Activated CD4-positive, alpha-beta memory T cell treated with anti-CD3 and anti-CD28 coated beads, Interleukin-2, amount 10 ng/mL, durations not matched to agents 7 days and 5 days (primary cell): ENCODE measurements around the gene DNAH1. TPM values are rescaled to one million over a fixed set of nuclear protein-coding genes. Genes with fewer than 3 reads are reported as not detected.

Source experiments
- CTCF ChIA-PET: fragments of 350-600 bp; sonication (Branson Sonifier 250); formaldehyde crosslinking; loops from one replicate; lab custom pipeline; 2021; ENCODE audit warnings: antibody characterized with exemption, inconsistent platforms; lab: Charles Lee
- POLR2A ChIA-PET: fragments of 350-600 bp; sonication (Branson Sonifier 250); formaldehyde crosslinking; loops from one replicate; lab custom pipeline; 2021; ENCODE audit warnings: antibody characterized with exemption; lab: Charles Lee
- DNase-seq: peaks from one replicate; pipeline ENCODE4 v3.0.0-alpha.2; 2020
- H3K27ac Mint-ChIP-seq: one replicate; pipeline ENCODE4 v1.8.0; 2021; ENCODE audit warnings: mild to moderate bottlenecking, mixed read lengths
- H3K27me3 Mint-ChIP-seq: one replicate; pipeline ENCODE4 v1.8.0; 2021; ENCODE audit warnings: mixed read lengths
- H3K36me3 Mint-ChIP-seq: one replicate; pipeline ENCODE4 v1.8.0; 2021; ENCODE audit warnings: low read depth, mixed read lengths
- H3K4me1 Mint-ChIP-seq: one replicate; pipeline ENCODE4 v1.8.0; 2021; ENCODE audit warnings: mixed read lengths
- H3K4me3 Mint-ChIP-seq: one replicate; pipeline ENCODE4 v1.8.0; 2021; ENCODE audit warnings: mild to moderate bottlenecking, mixed read lengths
- H3K9me3 Mint-ChIP-seq: one replicate; pipeline ENCODE4 v1.8.0; 2021; ENCODE audit warnings: mixed read lengths
- total RNA-seq, 2 experiments: library from RNA; stranded (reverse); gene quantifications; one replicate each; pipeline ENCODE4 v1.2.3, GENCODE V29; 2021

Gene DNAH1
- total RNA-seq, 2 experiments from 2014 or later = 20.7 to 21.8 TPM

DNA sequence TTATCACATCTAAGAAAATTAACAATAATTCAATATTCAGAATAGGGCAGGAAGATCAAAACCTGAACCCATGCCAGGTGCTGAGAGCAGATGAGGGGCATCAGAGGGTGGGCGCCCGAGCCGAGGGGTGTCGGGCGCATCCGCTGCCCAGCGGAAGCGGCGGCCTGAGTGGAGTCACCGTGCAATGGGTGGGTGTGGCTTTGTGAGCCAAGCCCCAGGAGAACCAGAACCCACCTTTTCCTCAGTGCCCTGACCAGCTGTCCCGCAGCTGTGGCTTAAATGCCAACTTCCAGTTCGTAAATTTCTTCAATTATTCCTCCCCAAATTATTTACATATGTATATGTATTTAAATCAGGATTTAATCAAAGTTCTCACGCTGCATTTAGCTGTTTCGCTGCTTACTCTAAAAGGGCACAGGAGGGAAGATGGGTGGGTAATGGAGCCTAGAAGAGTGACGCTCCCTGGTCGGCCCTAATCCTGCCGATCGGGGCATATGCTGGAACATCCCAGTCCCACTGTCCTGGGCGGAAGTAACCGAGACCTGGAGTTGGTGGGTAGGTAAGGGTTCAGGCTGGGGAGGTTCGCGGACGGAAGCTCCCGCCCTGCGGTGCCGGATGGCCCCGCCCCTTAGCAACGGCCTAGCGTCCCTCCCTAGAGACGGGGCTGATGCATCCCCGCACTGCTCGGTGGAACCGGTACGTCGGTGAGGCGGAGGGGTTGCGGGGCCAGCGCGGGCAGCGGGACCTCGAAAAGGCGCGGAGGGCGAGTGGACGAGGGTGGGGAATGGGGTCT, 1.3 kb downstream of the DNAH1 start:
- ChIA-PET CTCF (interaction anchor here (0.9 to 3.2 kb wide), 6 partner anchors 21 to 97 kb away, joined by 3 to 16 read pairs (median 4); no protein-coding TSS in a partner anchor), POLR2A (interaction anchor here (0.6 to 2.5 kb wide), 4 partner anchors 29 to 100 kb away, joined by 3 to 14 read pairs (median 4); partner anchors contain the start of genes GLYCTK and WDR82)
- H3K36me3 Mint-ChIP-seq = no peaks in the 10 kb centered on the region
- peak overlapping the region; percentile 51 for H3K4me3 Mint-ChIP-seq
- no peaks in the 10 kb centered on the region for H3K27me3 Mint-ChIP-seq
- H3K4me1 Mint-ChIP-seq = peaks cover 26% of the 10 kb centered on the region
- no peaks in the 10 kb centered on the region for H3K9me3 Mint-ChIP-seq
- H3K27ac Mint-ChIP-seq = no peak overlapping the region
- peak; percentile 79 for DNase-seq

DNA sequence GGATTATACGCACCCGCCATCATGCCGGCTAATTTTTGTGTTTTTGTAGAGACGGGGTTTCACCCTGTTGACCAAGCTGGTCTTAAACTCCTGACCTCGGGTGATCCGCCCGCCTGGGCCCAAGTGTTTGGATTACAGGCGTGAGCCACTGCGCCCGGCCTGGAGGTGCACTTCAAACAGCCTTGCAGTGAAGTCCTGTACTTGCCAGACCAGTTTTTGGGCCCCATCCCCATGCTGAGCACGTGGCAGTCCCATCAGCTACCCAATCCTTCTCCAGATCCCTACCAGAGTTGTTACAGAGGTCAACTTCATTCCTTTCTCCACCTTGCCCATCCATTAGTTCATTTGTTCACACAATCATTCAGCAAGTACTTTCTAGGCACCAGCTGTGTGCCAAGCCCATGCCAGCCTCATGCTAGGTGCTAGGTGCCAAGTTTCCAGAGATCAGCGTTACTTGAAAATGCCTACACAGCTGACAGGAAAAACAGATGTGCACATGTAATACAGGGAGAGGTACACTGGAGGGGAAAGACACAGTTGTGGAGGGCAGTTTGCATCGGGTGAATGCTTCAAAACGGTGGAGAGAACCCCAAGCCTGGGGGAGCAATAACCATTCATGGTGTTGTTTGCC, 2.2 kb downstream of the DNAH1 start:
- CTCF ChIA-PET = interaction anchor here (0.9 to 3.2 kb wide), 4 partner anchors 21 to 87 kb away, joined by 3 to 16 read pairs (median 4); no protein-coding TSS in a partner anchor
- H3K9me3 Mint-ChIP-seq = no peaks in the 10 kb centered on the region
- peaks cover 25% of the 10 kb centered on the region for H3K4me1 Mint-ChIP-seq
- H3K4me3 Mint-ChIP-seq = no peak overlapping the region
- no peak for DNase-seq
- no peak overlapping the region for H3K27ac Mint-ChIP-seq
- H3K27me3 Mint-ChIP-seq = no peaks in the 10 kb centered on the region
- POLR2A ChIA-PET = interaction anchor here (0.7 to 2.5 kb wide), 5 partner anchors 9 to 101 kb away, joined by 3 to 14 read pairs (median 4); partner anchors contain the start of genes GLYCTK and WDR82
- H3K36me3 Mint-ChIP-seq = no peaks in the 10 kb centered on the region

DNA sequence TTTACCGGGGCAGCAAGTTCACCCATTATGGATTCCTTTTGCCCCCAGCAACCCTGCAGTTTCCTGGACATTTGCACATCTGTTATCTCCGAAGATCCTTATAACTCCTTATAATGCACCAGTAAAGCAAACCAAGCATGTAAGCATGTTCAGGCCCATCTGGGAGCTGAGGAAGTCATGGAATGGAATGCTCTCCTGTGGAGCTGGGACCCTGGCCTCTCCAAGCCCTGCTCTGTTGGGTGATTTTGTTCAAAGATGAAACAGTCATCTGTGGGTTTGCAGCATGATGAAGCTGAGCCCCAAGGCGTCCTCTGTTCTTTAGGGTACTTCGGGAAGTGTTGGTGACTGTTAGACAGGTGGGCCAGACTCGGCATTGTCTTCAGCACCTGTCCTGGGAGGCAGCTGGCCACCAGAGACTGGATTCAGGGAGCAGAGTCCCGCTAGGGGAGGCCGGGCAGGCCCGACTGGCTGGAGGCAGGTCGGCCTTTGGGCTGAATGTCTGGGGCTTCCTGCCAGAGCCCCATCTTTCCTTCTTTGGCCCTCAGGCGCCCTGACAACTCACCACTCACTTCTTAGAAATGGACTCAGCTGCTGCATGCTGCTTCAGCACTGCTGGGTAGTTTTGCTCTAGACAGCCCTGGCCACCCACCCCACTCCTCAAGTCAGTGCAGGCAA, 3.9 kb downstream of the DNAH1 start:
- Mint-ChIP-seq H3K4me3 (no peak overlapping the region), H3K27ac (no peak overlapping the region), H3K4me1 (peaks cover 22% of the 10 kb centered on the region), H3K36me3 (no peaks in the 10 kb centered on the region), H3K9me3 (no peaks in the 10 kb centered on the region), H3K27me3 (no peaks in the 10 kb centered on the region)
- ChIA-PET CTCF (interaction anchor here (0.9 kb wide), 1 partner anchor 100 kb away, joined by 3 read pairs; no protein-coding TSS in a partner anchor), POLR2A (interaction anchor here (1.0 to 1.5 kb wide), 3 partner anchors 11 to 32 kb away, joined by 3 read pairs; no protein-coding TSS in a partner anchor)
- DNase-seq = no peak

DNA sequence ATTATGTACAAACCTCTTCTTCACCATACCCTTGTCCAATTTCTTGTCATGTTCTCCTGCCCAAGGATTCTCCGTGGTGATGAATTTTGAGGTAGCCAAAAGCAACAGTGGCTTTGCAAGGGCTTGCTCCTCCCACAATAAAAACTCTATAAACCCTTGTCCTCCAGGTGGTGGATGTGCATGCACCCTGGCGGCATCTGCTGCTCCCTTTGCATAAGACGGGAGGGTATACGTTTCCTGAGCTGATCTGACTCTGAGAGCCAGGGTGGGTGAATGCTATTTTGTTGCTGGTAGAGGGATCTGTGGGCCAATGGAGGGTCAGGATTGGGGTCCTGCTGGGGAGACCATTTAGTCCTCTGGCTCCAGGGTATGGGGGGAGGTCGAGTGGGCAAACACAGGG, 5.4 kb downstream of the DNAH1 start:
- Mint-ChIP-seq H3K27ac (no peak overlapping the region), H3K27me3 (no peaks in the 10 kb centered on the region), H3K36me3 (no peaks in the 10 kb centered on the region), H3K4me3 (no peak overlapping the region), H3K4me1 (peaks cover 20% of the 10 kb centered on the region), H3K9me3 (no peaks in the 10 kb centered on the region)
- CTCF ChIA-PET = no interaction called here
- DNase-seq = no peak
- POLR2A ChIA-PET = no interaction called here

DNA sequence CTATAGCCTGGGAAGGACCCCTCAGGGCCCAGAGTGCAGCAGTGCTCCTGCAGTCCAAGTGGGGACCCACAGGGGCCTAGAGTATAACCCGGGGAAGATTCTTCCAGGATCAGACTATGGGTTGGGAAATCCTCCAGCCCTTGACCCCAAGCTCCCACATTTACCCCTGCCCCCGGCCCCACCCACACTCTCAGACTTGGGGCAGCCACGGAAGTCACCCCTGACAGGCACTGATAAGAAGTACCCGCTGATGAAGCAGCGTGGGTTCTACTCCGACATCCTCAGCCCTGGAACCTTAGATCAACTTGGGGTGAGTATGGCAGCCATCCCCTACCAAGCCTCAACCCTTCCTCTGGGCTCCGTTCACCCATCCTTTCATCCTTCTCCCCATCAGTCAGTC, 6.3 kb downstream of the DNAH1 start:
- Mint-ChIP-seq H3K4me3 (no peak overlapping the region), H3K27ac (no peak overlapping the region), H3K9me3 (no peaks in the 10 kb centered on the region), H3K36me3 (no peaks in the 10 kb centered on the region), H3K4me1 (peaks cover 11% of the 10 kb centered on the region), H3K27me3 (no peaks in the 10 kb centered on the region)
- no peak for DNase-seq
- POLR2A ChIA-PET = no interaction called here
- CTCF ChIA-PET = no interaction called here

DNA sequence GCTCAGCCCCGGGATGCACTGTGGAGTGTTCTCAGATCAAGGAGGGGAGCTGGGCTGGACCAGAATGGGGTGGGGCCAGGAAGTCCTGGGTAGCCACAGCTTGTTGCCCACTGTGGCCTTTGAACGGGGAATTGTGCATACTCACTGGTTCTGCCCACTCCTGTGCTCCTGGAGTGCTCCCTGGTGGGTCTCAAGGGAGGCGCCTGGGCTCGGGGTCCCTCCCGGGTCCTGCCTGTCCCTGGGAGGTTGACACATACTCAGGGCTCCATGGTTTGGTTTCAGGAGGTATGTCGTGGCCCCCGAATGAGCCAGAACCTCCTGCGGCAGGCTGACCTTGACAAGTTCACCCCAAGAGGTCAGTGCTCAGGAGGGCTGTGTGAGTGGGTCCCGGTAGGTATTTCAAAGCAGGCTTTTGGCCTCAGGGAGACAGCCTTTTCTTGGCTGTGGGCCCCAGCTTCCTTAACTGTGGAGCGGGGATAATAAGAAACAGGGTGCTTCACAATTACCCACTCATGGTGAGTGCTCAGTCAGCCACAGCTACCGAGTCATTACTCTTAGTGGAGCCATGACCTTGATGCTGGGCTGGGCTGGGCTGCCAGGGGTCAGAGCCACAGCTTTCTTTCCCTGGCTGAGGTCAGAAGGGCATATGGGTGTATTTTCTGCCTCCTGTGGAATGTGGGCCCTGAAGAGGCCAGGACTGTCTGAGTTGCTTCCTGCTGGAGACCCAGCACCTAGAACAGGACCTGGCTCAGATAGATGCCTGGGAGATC, 7.6 kb downstream of the DNAH1 start:
- H3K4me3 Mint-ChIP-seq = no peak overlapping the region
- no peaks in the 10 kb centered on the region for H3K27me3 Mint-ChIP-seq
- POLR2A ChIA-PET = no interaction called here
- H3K4me1 Mint-ChIP-seq = peaks cover 2% of the 10 kb centered on the region
- DNase-seq = no peak
- no peaks in the 10 kb centered on the region for H3K9me3 Mint-ChIP-seq
- CTCF ChIA-PET = no interaction called here
- H3K36me3 Mint-ChIP-seq = no peaks in the 10 kb centered on the region
- no peak overlapping the region for H3K27ac Mint-ChIP-seq

DNA sequence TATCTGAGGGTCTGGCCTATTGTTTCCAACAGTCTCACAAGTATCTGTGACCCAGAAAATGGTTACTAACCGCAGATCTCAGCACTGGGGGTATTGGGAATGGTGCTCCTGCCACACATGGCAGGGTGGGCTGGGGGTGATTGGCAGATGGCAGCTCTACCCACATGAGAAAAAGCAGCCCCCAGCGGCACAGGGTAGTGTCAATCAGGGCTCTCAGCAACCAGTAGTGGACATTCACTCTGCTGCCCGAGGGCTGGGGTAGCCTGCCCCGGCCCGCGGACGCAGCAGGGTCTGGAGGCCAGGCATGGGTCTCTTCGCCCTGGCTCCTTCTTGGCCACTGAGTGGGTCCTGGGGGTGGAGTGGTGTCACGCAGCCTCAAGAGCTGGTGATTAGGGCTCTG, 8.6 kb downstream of the DNAH1 start:
- DNase-seq = no peak
- Mint-ChIP-seq H3K27me3 (no peaks in the 10 kb centered on the region), H3K9me3 (no peaks in the 10 kb centered on the region), H3K4me3 (no peak overlapping the region), H3K27ac (no peak overlapping the region), H3K36me3 (no peaks in the 10 kb centered on the region), H3K4me1 (peaks cover 2% of the 10 kb centered on the region)
- ChIA-PET POLR2A (no interaction called here), CTCF (interaction anchor here (1.0 kb wide), 1 partner anchor 15 kb away, joined by 3 read pairs; no protein-coding TSS in a partner anchor)

DNA sequence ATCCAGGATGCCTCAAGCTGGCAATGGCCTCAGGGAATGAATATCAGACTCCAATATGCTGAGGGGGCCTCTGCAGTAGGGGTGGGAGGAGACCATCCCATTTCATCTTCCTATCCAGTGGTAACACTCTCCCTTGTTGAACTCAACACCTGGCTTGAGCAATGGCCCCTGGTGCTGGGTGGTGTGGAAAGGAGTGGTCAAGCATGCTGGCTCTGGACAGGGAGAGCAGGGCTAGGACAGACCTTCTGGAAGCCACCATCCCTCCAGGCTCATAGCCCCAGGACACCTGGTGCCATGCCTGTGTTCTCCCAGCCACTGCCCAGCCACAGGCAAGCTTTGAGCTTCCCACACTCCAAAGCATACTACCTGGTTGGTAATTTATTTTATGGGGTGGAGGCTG, 9.6 kb downstream of the DNAH1 start:
- no peaks in the 10 kb centered on the region for H3K27me3 Mint-ChIP-seq
- no peak overlapping the region for H3K27ac Mint-ChIP-seq
- no peaks in the 10 kb centered on the region for H3K36me3 Mint-ChIP-seq
- H3K4me1 Mint-ChIP-seq = peaks cover 2% of the 10 kb centered on the region
- no peaks in the 10 kb centered on the region for H3K9me3 Mint-ChIP-seq
- no peak overlapping the region for H3K4me3 Mint-ChIP-seq
- ChIA-PET CTCF (no interaction called here), POLR2A (no interaction called here)
- no peak for DNase-seq

DNA sequence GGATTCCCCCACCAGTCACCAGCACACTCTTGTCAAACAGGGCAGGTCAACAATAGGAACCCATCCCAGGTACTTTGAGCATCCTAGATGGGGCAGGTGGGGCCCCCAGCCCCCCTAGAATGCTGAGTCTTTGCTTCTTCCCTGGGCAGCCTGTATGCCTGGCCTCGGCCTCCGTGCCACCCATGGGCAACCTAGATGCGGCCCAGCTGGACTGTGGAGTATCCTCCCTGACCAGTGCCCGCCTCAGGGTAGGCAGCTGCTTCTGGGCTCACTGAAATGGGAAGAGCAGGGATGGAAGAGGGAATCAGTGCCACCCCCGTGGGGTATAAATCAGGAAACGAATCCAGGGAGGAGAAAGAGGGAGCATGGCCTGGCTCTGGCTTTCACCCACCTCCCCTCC, 10.9 kb downstream of the DNAH1 start:
- no peak overlapping the region for H3K4me3 Mint-ChIP-seq
- CTCF ChIA-PET = no interaction called here
- H3K9me3 Mint-ChIP-seq = no peaks in the 10 kb centered on the region

DNA sequence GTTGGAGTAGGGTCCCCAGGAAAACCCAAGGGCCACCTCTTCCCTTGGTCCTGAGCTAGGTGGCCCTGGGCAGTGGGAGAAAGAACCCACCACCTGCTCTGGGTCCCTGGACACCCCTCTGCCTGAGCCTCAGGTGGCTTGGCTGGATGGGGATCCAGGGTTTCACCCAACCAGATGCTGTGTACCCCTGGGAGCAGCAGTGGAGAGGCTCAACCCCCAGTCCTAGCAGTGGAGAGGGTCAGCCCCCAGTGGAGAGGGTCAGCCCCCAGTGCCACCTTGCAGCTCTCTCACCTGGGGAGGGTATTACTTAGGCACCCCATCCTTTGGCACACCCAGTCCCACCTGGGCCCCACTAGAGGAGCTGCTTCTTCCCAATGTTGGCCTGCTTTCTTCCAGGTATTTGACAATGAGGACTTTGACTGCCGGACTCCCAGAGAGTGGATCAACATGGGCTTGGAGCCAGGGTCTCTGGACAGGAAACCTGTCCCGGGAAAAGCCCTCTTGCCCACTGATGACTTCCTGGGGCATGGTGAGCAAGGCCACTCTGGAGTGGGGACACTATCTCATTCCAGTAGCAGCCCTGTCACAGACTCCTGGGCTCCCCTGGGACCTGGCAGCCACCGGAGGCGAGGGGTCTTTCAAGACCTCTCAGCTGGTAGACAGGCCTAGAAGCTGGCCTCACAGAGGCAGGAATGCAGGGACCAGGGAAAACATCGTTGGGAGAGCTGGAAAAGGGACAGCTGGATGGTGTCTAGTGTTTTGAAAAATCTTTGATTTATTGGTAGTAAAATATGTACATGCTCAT, 11.6 kb downstream of the DNAH1 start:
- H3K4me3 Mint-ChIP-seq = no peak overlapping the region
- no peaks in the 10 kb centered on the region for H3K36me3 Mint-ChIP-seq
- no peak overlapping the region for H3K27ac Mint-ChIP-seq
- H3K4me1 Mint-ChIP-seq = peaks cover 2% of the 10 kb centered on the region
- H3K27me3 Mint-ChIP-seq = no peaks in the 10 kb centered on the region
- POLR2A ChIA-PET = no interaction called here
- CTCF ChIA-PET = interaction anchor here (0.8 kb wide), 1 partner anchor 11 kb away, joined by 3 read pairs; no protein-coding TSS in a partner anchor
- no peaks in the 10 kb centered on the region for H3K9me3 Mint-ChIP-seq
- no peak for DNase-seq

More for the DNA sequence above, 10.9 kb downstream of the DNAH1 start:
- no peaks in the 10 kb centered on the region for H3K27me3 Mint-ChIP-seq
- no peak for DNase-seq
- H3K4me1 Mint-ChIP-seq = peaks cover 2% of the 10 kb centered on the region
- no peaks in the 10 kb centered on the region for H3K36me3 Mint-ChIP-seq
- H3K27ac Mint-ChIP-seq = no peak overlapping the region
- POLR2A ChIA-PET = no interaction called here

DNA sequence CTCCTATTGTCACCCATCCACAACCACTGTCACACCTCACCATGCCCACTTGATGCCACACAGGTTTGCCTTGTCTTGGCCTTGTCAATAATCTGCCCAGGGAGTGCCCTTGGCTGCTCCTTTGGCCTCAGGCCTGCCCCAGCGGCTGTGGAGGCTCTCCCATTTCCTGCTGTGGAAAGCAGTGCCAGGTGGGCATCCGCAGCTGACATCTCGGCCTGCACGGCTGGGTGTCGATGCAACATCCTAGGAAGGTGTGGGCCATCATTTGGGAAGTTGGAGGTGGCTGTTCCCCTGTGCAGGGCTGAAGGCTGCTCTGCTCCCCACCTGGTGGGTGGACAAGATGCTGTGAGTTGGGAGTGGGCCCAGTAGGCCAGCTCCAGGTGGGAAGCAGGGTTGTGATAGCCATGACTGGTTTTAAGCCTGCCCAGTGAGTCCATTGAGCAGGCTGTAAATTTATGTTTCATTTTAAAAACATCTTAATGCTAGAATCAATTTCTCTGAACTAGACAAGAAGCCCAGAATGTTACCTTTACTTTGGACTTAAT, 12.5 kb downstream of the DNAH1 start:
- no peak overlapping the region for H3K4me3 Mint-ChIP-seq
- no peaks in the 10 kb centered on the region for H3K4me1 Mint-ChIP-seq
- H3K27me3 Mint-ChIP-seq = no peaks in the 10 kb centered on the region
- POLR2A ChIA-PET = no interaction called here
- CTCF ChIA-PET = interaction anchor here (1.2 to 1.7 kb wide), 2 partner anchors 11 to 40 kb away, joined by 3 to 7 read pairs; no protein-coding TSS in a partner anchor
- no peak overlapping the region for H3K27ac Mint-ChIP-seq
- no peaks in the 10 kb centered on the region for H3K36me3 Mint-ChIP-seq
- no peaks in the 10 kb centered on the region for H3K9me3 Mint-ChIP-seq
- no peak for DNase-seq
